ENCODE data around the gene SIGLEC10. TPM values are rescaled to one million over a fixed set of nuclear protein-coding genes. Genes with fewer than 3 reads are reported as not detected.
A peak's percentile ranks its signal among the peaks of the same experiment; 100 is the strongest.

Gene SIGLEC10
- total RNA-seq, 4 donors from 2014 or later = 1.2 to 3.5 (median 1.6) TPM

- peak in 1 of 2 donors; percentile 69 for DNase-seq (ENCODE audit: low spot score in 2 of 2)
- WGBS = 59% methylated on average over 5 of the region's 8 CpGs
- Histone ChIP-seq H3K4me3 (no peak overlapping the region), H3K27ac (no peak overlapping the region), H3K4me1 (no peaks in the 10 kb centered on the region), H3K9me3 (no peaks in the 10 kb centered on the region), H3K27me3 (peaks cover 43% of the 10 kb centered on the region), H3K36me3 (no peaks in the 10 kb centered on the region)
- TF ChIP-seq EP300 (IDR thresholded peaks at IDR 0.05) = no peak
- TF ChIP-seq POLR2AphosphoS5 (IDR thresholded peaks at IDR 0.05) = no peak
- TF ChIP-seq CTCF (IDR thresholded peaks at IDR 0.05) = no peak
- no peak for TF ChIP-seq POLR2A (IDR thresholded peaks at IDR 0.05)
These were observed 44.3 kb upstream of the SIGLEC10 start for GRCh38 chr19:51461723-51462161.

- Histone ChIP-seq H3K36me3 (no peaks in the 10 kb centered on the region), H3K4me1 (no peaks in the 10 kb centered on the region), H3K9me3 (no peaks in the 10 kb centered on the region), H3K27me3 (peaks cover 44% of the 10 kb centered on the region), H3K4me3 (no peak overlapping the region), H3K27ac (no peak overlapping the region)
- DNase-seq (ENCODE audit: low spot score in 2 of 2) = peak in 1 of 2 donors; percentile 40
- TF ChIP-seq POLR2AphosphoS5 (IDR thresholded peaks at IDR 0.05) = no peak
- TF ChIP-seq EP300 (IDR thresholded peaks at IDR 0.05) = no peak
- no peak for TF ChIP-seq CTCF (IDR thresholded peaks at IDR 0.05)
- no peak for TF ChIP-seq POLR2A (IDR thresholded peaks at IDR 0.05)
- 49% methylated on average over 12 of the region's 13 CpGs for WGBS
These were observed 42.9 kb upstream of the SIGLEC10 start for GRCh38 chr19:51460164-51460992.

GRCh38 chr19:51458899-51459505, 41.6 kb upstream of the SIGLEC10 start:
- Histone ChIP-seq H3K9me3 (no peaks in the 10 kb centered on the region), H3K4me3 (no peak overlapping the region), H3K27me3 (peaks cover 48% of the 10 kb centered on the region), H3K27ac (no peak overlapping the region), H3K36me3 (no peaks in the 10 kb centered on the region), H3K4me1 (no peaks in the 10 kb centered on the region)
- WGBS = 78% methylated on average over 12 of the region's 14 CpGs
- DNase-seq (ENCODE audit: low spot score in 2 of 2) = peak in 1 of 2 donors; percentile 55
- TF ChIP-seq POLR2A (IDR thresholded peaks at IDR 0.05) (no peak), CTCF (IDR thresholded peaks at IDR 0.05) (no peak), EP300 (IDR thresholded peaks at IDR 0.05) (no peak), POLR2AphosphoS5 (IDR thresholded peaks at IDR 0.05) (no peak)

- no peak within 1 kb of the TSS for H3K27ac ChIP-seq
- H3K4me3 ChIP-seq = no peak within 1 kb of the TSS
- H3K4me1 ChIP-seq = no peaks in the 10 kb centered on the region
- no peaks in the 10 kb centered on the region for H3K9me3 ChIP-seq
- DNase-seq (ENCODE audit: low spot score in 2 of 2) = peak in 1 of 2 donors; percentile 62
- H3K36me3 ChIP-seq = no peaks in the 10 kb centered on the region
- H3K27me3 ChIP-seq = peaks cover 46% of the 10 kb centered on the region
- WGBS = 57% methylated on average over 5 of the region's 10 CpGs
- TF ChIP-seq EP300 (IDR thresholded peaks at IDR 0.05) = no peak
- TF ChIP-seq POLR2AphosphoS5 (IDR thresholded peaks at IDR 0.05) = no peak
- no peak for TF ChIP-seq POLR2A (IDR thresholded peaks at IDR 0.05)
- no peak for TF ChIP-seq CTCF (IDR thresholded peaks at IDR 0.05)
These were observed 40.7 kb upstream of the SIGLEC10 start, which contains the start of gene SIGLEC8 for GRCh38 chr19:51458051-51458645. SIGLEC8 (minus strand) TSS chr19:51458454; CDS start chr19:51458387, 67 bp downstream.
